C4-2B (cell line): ENCODE results near the gene SLC22A2.

Experiments
- H3K27ac ChIP-seq: fragments of 450-650 bp; 2 replicates; pipeline ENCODE4 v1.5.1; 2017
- CTCF ChIP-seq: fragments of 450-650 bp; conservative IDR thresholded peaks from 2 replicates; pipeline ENCODE4 v1.5.1; 2017; ENCODE audit warnings: mild to moderate bottlenecking
- ZFX ChIP-seq: fragments of 450-650 bp; IDR thresholded peaks from 2 replicates; pipeline ENCODE4 v1.6.1; 2017

SLC22A2 gene

GRCh38 chr6:160218810-160219209 lies 39.8 kb downstream of the SLC22A2 start:
- TF ChIP-seq ZFX (no peak), CTCF (no peak)
- H3K27ac ChIP-seq: no peak overlapping the region

GRCh38 chr6:160217863-160218262 lies 40.8 kb downstream of the SLC22A2 start:
- H3K27ac ChIP-seq: no peak overlapping the region
- TF ChIP-seq CTCF (no peak), ZFX (no peak)

- TF ChIP-seq CTCF: no peak
- no peak for TF ChIP-seq ZFX
Measured at GRCh38 chr6:160217073-160217472, 41.5 kb downstream of the SLC22A2 start.

GRCh38 chr6:160215232-160215631 lies 43.4 kb downstream of the SLC22A2 start:
- no peak overlapping the region for H3K27ac ChIP-seq
- TF ChIP-seq CTCF (no peak), ZFX (no peak)

More at GRCh38 chr6:160217073-160217472, 41.5 kb downstream of the SLC22A2 start:
- no peak overlapping the region for H3K27ac ChIP-seq

GRCh38 chr6:160207618-160208017 lies 51.0 kb downstream of the SLC22A2 start:
- no peak for TF ChIP-seq CTCF
- no peak for TF ChIP-seq ZFX
- H3K27ac ChIP-seq: no peak overlapping the region

GRCh38 chr6:160204710-160205109 lies 53.9 kb downstream of the SLC22A2 start:
- H3K27ac ChIP-seq: no peak overlapping the region
- no peak for TF ChIP-seq CTCF

GRCh38 chr6:160203953-160204352 lies 54.7 kb downstream of the SLC22A2 start:
- no peak for TF ChIP-seq ZFX
- no peak for TF ChIP-seq CTCF
- H3K27ac ChIP-seq: no peak overlapping the region
